ENCODE results near the gene FOXD2.

GRCh38 chr1:47432071-47433036, 5.5 kb upstream of the FOXD2 start:
- no peak for TF ChIP-seq EZH2 (IDR thresholded peaks at IDR 0.05; ENCODE audit: borderline replicate concordance, low read depth, low read length, poor library complexity, severe bottlenecking)
- peak; percentile 91 for TF ChIP-seq CTCF (conservative IDR thresholded peaks at IDR 0.05; ENCODE audit: low read depth, low read length)
